ENCODE measurements around the gene IL16.

The IL16 gene

GRCh38 chr15:81170511-81170910 lies 26.2 kb upstream of the IL16 start:
- no peak overlapping the region for H3K9ac ChIP-seq
- no peaks in the 10 kb centered on the region for H3K4me1 ChIP-seq (ENCODE audit: low read depth, poor library complexity, severe bottlenecking)
- no peak overlapping the region for H3K4me2 ChIP-seq
- H4K20me1 ChIP-seq (ENCODE audit: insufficient read depth) = no peaks in the 10 kb centered on the region
- H3K27ac ChIP-seq = no peak overlapping the region
- no peaks in the 10 kb centered on the region for H3K36me3 ChIP-seq (ENCODE audit: insufficient read depth)
- TF ChIP-seq CTCF (conservative IDR thresholded peaks at IDR 0.05; ENCODE audit: low read depth, low read length) = no peak
- no peaks in the 10 kb centered on the region for H3K27me3 ChIP-seq (ENCODE audit: insufficient read depth, low read depth)
- H3K4me3 ChIP-seq (IDR thresholded peaks at IDR 0.05; ENCODE audit: insufficient read depth, low read depth, low read length) = no peak overlapping the region
- H3K79me2 ChIP-seq (ENCODE audit: insufficient read depth, low read depth) = no peaks in the 10 kb centered on the region
- H2AFZ ChIP-seq (ENCODE audit: low read depth) = no peak overlapping the region

DNA sequence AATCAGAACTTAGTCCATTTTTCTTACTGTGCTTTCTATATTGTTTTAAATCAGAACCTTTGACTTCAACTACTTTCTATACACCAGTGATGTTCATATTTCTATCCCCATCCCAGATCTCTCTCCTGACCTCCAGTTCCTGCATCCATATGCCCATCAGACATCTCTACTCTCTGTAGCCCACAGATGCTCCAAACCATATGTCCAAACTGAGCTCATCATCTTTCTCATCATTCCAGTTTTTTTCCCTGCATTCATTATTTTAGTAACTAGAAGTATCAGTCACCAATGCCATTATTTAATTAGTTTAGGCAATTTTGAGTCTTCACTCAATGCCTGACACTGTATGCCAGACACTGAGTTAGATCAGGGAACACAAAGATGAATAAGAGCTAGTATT lies 25.4 kb upstream of the IL16 start:
- no peaks in the 10 kb centered on the region for H3K79me2 ChIP-seq (ENCODE audit: insufficient read depth, low read depth)
- no peaks in the 10 kb centered on the region for H3K4me1 ChIP-seq (ENCODE audit: low read depth, poor library complexity, severe bottlenecking)
- H3K9ac ChIP-seq = no peak overlapping the region
- H2AFZ ChIP-seq (ENCODE audit: low read depth) = no peak overlapping the region
- H3K4me2 ChIP-seq = no peak overlapping the region
- no peak overlapping the region for H3K27ac ChIP-seq
- no peak overlapping the region for H3K4me3 ChIP-seq (IDR thresholded peaks at IDR 0.05; ENCODE audit: insufficient read depth, low read depth, low read length)
- TF ChIP-seq CTCF (conservative IDR thresholded peaks at IDR 0.05; ENCODE audit: low read depth, low read length) = no peak
- H3K27me3 ChIP-seq (ENCODE audit: insufficient read depth, low read depth) = no peaks in the 10 kb centered on the region
- H3K36me3 ChIP-seq (ENCODE audit: insufficient read depth) = no peaks in the 10 kb centered on the region
- no peaks in the 10 kb centered on the region for H4K20me1 ChIP-seq (ENCODE audit: insufficient read depth)

GRCh38 chr15:81174125-81174791 lies 22.4 kb upstream of the IL16 start:
- Histone ChIP-seq H3K36me3 (ENCODE audit: insufficient read depth) (no peaks in the 10 kb centered on the region), H3K9ac (no peak overlapping the region), H3K4me1 (ENCODE audit: low read depth, poor library complexity, severe bottlenecking) (no peaks in the 10 kb centered on the region), H2AFZ (ENCODE audit: low read depth) (no peak overlapping the region), H4K20me1 (ENCODE audit: insufficient read depth) (no peaks in the 10 kb centered on the region), H3K27me3 (ENCODE audit: insufficient read depth, low read depth) (no peaks in the 10 kb centered on the region), H3K4me3 (IDR thresholded peaks at IDR 0.05; ENCODE audit: insufficient read depth, low read depth, low read length) (no peak overlapping the region), H3K4me2 (no peak overlapping the region), H3K27ac (no peak overlapping the region), H3K79me2 (ENCODE audit: insufficient read depth, low read depth) (no peaks in the 10 kb centered on the region)
- no peak for TF ChIP-seq CTCF (conservative IDR thresholded peaks at IDR 0.05; ENCODE audit: low read depth, low read length)

- Histone ChIP-seq H3K9ac (no peak overlapping the region), H4K20me1 (ENCODE audit: insufficient read depth) (no peaks in the 10 kb centered on the region), H3K27me3 (ENCODE audit: insufficient read depth, low read depth) (no peaks in the 10 kb centered on the region), H2AFZ (ENCODE audit: low read depth) (no peak overlapping the region), H3K4me3 (IDR thresholded peaks at IDR 0.05; ENCODE audit: insufficient read depth, low read depth, low read length) (no peak overlapping the region), H3K36me3 (ENCODE audit: insufficient read depth) (no peaks in the 10 kb centered on the region), H3K27ac (no peak overlapping the region), H3K4me1 (ENCODE audit: low read depth, poor library complexity, severe bottlenecking) (no peaks in the 10 kb centered on the region), H3K79me2 (ENCODE audit: insufficient read depth, low read depth) (no peaks in the 10 kb centered on the region), H3K4me2 (no peak overlapping the region)
- no peak for TF ChIP-seq CTCF (conservative IDR thresholded peaks at IDR 0.05; ENCODE audit: low read depth, low read length)
Observed at GRCh38 chr15:81174792-81175327, 21.8 kb upstream of the IL16 start.
